Fibroblast of lung (primary cell): ENCODE measurements around the gene CD84.

ENCODE experiments used
- EZH2 ChIP-seq: IDR thresholded peaks from 2 replicates; pipeline ENCODE4 v1.5.1; 2012; ENCODE audit warnings: low read length, control low read depth, mild to moderate bottlenecking; ENCODE audit errors: missing control alignments
- TF ChIP-seq, protein P1 (sequence below), 2 donors: IDR thresholded peaks in 1 of 2; conservative IDR thresholded peaks in 1 of 2; 1 replicate in 1 of 2; 2 replicates in 1 of 2; pipeline ENCODE4 v1.5.1; 2011 to 2012; ENCODE audit warnings: low read length in 2 of 2, control low read depth in 1 of 2, inconsistent platforms in 1 of 2, low read depth in 1 of 2, mild to moderate bottlenecking in 1 of 2

GRCh38 chr1:160521554-160521953 is 57.7 kb downstream of the CD84 start:
- TF ChIP-seq, protein P1, sequence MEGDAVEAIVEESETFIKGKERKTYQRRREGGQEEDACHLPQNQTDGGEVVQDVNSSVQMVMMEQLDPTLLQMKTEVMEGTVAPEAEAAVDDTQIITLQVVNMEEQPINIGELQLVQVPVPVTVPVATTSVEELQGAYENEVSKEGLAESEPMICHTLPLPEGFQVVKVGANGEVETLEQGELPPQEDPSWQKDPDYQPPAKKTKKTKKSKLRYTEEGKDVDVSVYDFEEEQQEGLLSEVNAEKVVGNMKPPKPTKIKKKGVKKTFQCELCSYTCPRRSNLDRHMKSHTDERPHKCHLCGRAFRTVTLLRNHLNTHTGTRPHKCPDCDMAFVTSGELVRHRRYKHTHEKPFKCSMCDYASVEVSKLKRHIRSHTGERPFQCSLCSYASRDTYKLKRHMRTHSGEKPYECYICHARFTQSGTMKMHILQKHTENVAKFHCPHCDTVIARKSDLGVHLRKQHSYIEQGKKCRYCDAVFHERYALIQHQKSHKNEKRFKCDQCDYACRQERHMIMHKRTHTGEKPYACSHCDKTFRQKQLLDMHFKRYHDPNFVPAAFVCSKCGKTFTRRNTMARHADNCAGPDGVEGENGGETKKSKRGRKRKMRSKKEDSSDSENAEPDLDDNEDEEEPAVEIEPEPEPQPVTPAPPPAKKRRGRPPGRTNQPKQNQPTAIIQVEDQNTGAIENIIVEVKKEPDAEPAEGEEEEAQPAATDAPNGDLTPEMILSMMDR (conservative IDR thresholded peaks at IDR 0.05 in 1 of 2, IDR thresholded peaks at IDR 0.05 in 1 of 2; ENCODE audit: low read depth in 1 of 2, low read length in 2 of 2) = no peak
- TF ChIP-seq EZH2 = no peak
